Measurements from ENCODE around the gene GPBAR1. TPM values are rescaled to one million over a fixed set of nuclear protein-coding genes. Genes with fewer than 3 reads are reported as not detected.

The GPBAR1 gene
- total RNA-seq, 4 donors from 2014 or later: 24.7 to 74.2 (median 59.1) TPM

DNA sequence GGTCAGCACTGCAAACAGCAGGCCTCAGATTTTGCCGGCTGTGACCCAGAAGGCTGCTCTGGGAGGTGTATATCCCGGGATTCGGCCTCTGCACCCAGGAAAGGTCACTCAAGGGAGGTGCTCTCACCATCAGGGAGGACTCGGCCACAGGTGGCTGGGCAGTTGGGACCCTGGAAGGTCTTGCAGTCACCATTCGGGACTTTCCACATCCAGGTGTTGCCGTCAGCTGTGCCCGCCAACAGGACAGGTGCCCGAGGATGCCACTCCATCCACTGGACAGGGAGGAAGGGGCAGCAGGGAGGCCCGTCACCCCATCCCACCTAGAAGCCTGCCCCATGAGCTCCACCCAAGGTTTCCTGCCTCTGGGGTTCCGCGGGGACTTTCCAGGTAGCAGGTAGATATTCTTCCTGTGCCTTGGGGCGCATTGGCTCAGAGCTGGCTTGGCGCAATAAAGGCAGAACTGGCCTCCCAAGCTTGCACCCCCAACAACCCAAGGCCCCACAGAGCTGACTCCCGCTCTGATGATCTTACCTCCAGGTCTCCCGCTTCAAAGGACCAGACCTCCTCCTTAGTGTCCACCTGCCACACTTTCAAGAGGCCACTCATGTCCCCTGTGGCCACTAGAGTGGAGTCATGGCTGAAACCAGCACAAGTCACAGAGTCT lies 5.6 kb downstream of the GPBAR1 start:
- ATAC-seq (ENCODE audit: low FRiP score) (no peak), DNase-seq (ENCODE audit: low spot score) (no peak)
- TF ChIP-seq, protein P1, sequence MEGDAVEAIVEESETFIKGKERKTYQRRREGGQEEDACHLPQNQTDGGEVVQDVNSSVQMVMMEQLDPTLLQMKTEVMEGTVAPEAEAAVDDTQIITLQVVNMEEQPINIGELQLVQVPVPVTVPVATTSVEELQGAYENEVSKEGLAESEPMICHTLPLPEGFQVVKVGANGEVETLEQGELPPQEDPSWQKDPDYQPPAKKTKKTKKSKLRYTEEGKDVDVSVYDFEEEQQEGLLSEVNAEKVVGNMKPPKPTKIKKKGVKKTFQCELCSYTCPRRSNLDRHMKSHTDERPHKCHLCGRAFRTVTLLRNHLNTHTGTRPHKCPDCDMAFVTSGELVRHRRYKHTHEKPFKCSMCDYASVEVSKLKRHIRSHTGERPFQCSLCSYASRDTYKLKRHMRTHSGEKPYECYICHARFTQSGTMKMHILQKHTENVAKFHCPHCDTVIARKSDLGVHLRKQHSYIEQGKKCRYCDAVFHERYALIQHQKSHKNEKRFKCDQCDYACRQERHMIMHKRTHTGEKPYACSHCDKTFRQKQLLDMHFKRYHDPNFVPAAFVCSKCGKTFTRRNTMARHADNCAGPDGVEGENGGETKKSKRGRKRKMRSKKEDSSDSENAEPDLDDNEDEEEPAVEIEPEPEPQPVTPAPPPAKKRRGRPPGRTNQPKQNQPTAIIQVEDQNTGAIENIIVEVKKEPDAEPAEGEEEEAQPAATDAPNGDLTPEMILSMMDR (IDR thresholded peaks at IDR 0.05): no peak

DNA sequence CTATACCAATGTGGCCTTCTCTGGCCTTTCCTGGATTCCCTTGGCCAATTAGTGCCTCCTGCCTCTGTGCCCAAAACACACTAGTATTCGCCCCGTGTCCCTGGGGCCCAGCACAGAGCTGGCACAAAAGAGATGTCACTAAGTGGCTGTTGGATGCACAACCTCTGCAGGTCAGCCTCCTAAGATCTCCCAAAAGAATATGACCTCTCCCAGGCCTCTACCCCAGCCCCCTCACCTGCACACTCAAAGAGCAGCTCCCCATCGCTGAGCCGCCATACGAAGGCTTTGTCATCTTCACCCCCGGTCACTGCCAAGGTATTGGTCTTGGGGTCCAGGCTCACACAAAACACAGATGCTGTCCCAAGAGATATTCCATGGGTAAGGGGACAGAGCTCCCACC lies 6.4 kb downstream of the GPBAR1 start:
- TF ChIP-seq, protein P1 (IDR thresholded peaks at IDR 0.05): no peak
- ATAC-seq (ENCODE audit: low FRiP score) (no peak), DNase-seq (ENCODE audit: low spot score) (no peak)

DNA sequence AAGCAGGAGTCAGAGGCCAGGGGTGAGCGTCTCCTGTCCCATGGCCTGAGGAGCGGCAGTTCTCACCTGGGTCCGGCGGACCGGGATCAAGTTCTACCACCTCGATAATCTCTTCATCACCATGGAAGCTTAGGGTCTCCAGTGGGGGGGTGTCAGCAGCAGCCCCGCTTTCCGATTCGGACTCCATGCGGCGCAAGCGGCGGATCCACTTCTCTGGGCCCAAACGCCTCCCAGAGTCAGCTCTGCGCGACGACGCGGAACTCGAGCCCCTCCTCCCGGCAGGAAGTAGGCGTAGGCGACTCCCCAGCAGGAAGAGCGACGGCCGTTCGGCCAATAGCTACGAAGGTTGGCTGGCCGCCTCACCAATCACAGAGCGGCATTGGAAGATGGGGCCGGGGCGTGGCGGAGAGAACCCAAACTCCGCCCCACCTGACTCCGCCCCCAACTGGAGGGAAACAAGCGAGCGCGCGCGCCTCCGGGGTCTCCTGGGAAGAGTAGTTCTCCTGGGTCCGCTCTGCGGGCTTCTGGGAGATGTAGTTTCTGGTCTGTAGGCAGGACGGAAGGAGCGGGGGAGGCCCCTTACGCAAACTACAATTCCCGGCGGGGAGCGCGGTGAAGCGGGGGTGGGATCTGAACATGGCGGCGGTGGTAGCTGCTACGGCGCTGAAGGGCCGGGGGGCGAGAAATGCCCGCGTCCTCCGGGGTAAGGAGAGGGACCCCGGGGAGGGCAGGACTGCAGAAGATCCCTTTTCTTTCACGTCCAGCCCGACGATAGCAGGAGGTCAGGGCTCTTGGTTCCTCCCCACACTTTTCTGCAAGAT lies 9.3 kb downstream of the GPBAR1 start, which contains the start of the genes AAMP and PNKD:
AAMP (minus strand) TSS at position 238 of the 821 bp plus-strand sequence; CDS start at position 187, 51 bp downstream.
PNKD (plus strand) TSS at position 620 of the 821 bp plus-strand sequence; CDS start at position 637, 17 bp downstream.
- TF ChIP-seq, protein P1 (IDR thresholded peaks at IDR 0.05): no peak
- DNase-seq (ENCODE audit: low spot score) (peak; percentile 99), ATAC-seq (ENCODE audit: low FRiP score) (peak; percentile 95)

DNA sequence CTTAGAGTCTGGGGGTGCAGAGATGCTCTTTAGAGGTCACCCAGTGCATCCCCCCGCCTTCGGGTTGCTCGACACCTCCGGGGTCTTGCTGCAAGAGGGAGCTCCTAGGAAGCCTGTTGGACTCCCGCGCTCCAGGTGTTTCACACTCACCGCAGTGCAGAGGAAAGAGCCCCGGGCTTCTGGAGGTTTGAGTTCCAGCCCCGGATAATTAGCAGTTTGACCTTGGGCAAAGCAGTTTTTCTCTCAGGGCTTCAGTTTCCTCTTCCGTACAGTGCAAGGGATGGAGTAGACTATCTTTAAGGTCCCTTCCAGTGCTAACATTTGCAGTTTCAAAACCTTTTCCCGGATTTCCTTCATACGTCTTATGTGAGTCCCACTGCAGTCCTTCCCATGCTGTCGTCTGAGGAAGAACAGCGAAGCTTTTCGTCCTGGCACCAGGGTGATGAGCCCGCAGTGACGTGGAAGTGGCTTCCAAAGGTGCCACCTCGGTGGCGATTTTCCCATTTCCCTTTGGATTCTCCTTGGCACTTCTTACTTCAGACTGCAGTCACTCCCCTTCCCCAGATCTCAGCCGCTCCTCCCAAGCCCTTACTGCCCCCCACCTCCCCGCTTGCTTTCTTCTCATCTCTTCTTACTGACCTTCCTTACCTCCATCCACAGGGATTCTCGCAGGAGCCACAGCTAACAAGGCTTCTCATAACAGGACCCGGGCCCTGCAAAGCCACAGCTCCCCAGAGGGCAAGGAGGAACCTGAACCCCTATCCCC lies 10.1 kb downstream of the GPBAR1 start:
- DNase-seq (ENCODE audit: low spot score): no peak
- TF ChIP-seq, protein P1 (IDR thresholded peaks at IDR 0.05): no peak
- no peak for ATAC-seq (ENCODE audit: low FRiP score)

DNA sequence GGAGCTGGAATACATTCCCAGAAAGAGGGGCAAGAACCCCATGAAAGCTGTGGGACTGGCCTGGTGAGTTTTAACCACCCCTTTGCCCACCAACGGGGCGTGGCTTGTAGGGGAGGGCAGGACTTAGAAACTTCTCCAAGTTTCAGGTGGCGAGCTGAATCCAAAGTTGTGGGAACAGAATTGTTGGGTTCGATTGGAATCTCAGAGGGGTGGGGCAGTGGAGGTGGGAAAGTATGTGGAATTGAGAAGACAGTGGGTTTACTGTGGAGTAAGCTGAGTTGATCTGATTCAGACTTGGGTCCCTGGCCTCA lies 10.6 kb downstream of the GPBAR1 start:
- no peak for DNase-seq (ENCODE audit: low spot score)
- TF ChIP-seq, protein P1 (IDR thresholded peaks at IDR 0.05): no peak
- no peak for ATAC-seq (ENCODE audit: low FRiP score)

DNA sequence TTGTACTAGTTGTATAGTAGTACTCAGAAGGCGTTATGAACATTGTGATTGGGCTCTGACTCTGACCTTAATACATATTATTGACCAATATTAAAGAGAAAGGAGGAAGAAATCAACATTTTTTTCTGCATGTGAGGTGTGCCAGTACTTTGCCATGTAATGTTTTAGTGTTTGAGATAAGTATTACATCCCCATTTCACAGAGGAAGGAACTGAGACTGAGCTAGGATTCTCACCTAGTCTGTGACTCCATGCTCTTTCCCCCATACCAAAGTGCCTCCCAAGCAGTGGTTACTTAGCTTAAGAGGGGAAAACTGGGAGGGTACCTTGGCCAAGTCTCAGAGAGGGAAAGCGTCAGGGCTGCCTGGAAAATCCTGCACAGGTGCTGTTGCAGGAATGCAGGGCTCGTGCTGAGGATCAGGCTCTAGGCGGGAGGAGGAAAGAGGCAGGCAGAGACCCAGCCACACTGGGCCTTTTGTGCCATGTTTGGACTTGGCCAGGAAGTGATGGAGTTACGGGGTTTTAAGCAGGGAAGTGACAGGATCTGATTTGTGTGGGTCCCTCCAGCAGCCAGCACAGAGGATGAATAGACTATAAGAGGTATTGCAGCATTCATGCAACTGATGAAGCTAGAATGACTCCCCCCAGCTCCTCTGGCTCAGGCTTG lies 11.2 kb downstream of the GPBAR1 start:
- TF ChIP-seq, protein P1 (IDR thresholded peaks at IDR 0.05): no peak
- ATAC-seq (ENCODE audit: low FRiP score) (no peak), DNase-seq (ENCODE audit: low spot score) (no peak)
